Measurements from ENCODE around the gene KRTAP13-4.

GRCh38 chr21:30444204-30444603 is 14.2 kb downstream of the KRTAP13-4 start:
- TF ChIP-seq GATA3 (IDR thresholded peaks at IDR 0.05; ENCODE audit: low read depth, low read length) = no peak
- TF ChIP-seq GATA2 (IDR thresholded peaks at IDR 0.05; ENCODE audit: low read depth, low read length) = no peak

Measured in SH-SY5Y (cell line).